ENCODE results near the gene PTCH2. TPM values are rescaled to one million over a fixed set of nuclear protein-coding genes. Genes with fewer than 3 reads are reported as not detected.
"Not testable (repeated sequence)": the region's sequence is repeated elsewhere in the genome, so short reads cannot be mapped to it uniquely, and the experiment has no call there.

The PTCH2 gene
- total RNA-seq, 6 experiments from 2014 or later: 0.37 to 0.81 (median 0.61) TPM

- Mint-ChIP-seq H3K4me1 (ENCODE audit: low read depth) (peaks cover 10% of the 10 kb centered on the region; the same call in 1 of the 2 replicates), H3K27ac (no peak overlapping the region), H3K36me3 (ENCODE audit: low read depth) (no peaks in the 10 kb centered on the region; the same call in 1 of the 2 replicates), H3K27me3 (ENCODE audit: insufficient read depth) (peaks cover 2% of the 10 kb centered on the region), H3K4me3 (no peak overlapping the region), H3K9me3 (no peaks in the 10 kb centered on the region)
- no peak for TF ChIP-seq CTCF (IDR thresholded peaks at IDR 0.05)
- DNase-seq: no peak
Observed at GRCh38 chr1:44839576-44839975, 3.5 kb downstream of the PTCH2 start.

- DNase-seq; H3K27me3 Mint-ChIP-seq (ENCODE audit: insufficient read depth); H3K4me1 Mint-ChIP-seq (ENCODE audit: low read depth); H3K27ac Mint-ChIP-seq; H3K4me3 Mint-ChIP-seq; H3K9me3 Mint-ChIP-seq; H3K36me3 Mint-ChIP-seq (ENCODE audit: low read depth): not testable (repeated sequence)
Observed at GRCh38 chr1:44838294-44838693, 4.8 kb downstream of the PTCH2 start.

- Mint-ChIP-seq H3K36me3 (ENCODE audit: low read depth) (no peaks in the 10 kb centered on the region), H3K27ac (no peak overlapping the region)
Observed at GRCh38 chr1:44835738-44836675, 7.0 kb downstream of the PTCH2 start.

GRCh38 chr1:44834328-44834727 lies 8.7 kb downstream of the PTCH2 start:
- Mint-ChIP-seq H3K4me3 (no peak overlapping the region), H3K36me3 (ENCODE audit: low read depth) (no peaks in the 10 kb centered on the region)

More at GRCh38 chr1:44835738-44836675, 7.0 kb downstream of the PTCH2 start:
- peak; percentile 73 for DNase-seq
- H3K4me3 Mint-ChIP-seq: peak overlapping the region; percentile 23; the same call in 1 of the 2 replicates
- peaks cover 2% of the 10 kb centered on the region for H3K27me3 Mint-ChIP-seq (ENCODE audit: insufficient read depth)
- TF ChIP-seq CTCF (IDR thresholded peaks at IDR 0.05): peak; percentile 95
- H3K4me1 Mint-ChIP-seq (ENCODE audit: low read depth): 0 out of 2 replicates have a peak, but pooled peaks cover 6% of the 10 kb centered on the region
- no peaks in the 10 kb centered on the region for H3K9me3 Mint-ChIP-seq

GRCh38 chr1:44832056-44832705 lies 10.9 kb downstream of the PTCH2 start:
- TF ChIP-seq CTCF (IDR thresholded peaks at IDR 0.05): no peak
- DNase-seq: no peak
- H3K27me3 Mint-ChIP-seq (ENCODE audit: insufficient read depth): peaks cover 2% of the 10 kb centered on the region
- H3K4me1 Mint-ChIP-seq (ENCODE audit: low read depth): 0 out of 2 replicates have a peak, but pooled peaks cover 6% of the 10 kb centered on the region
- no peak overlapping the region for H3K27ac Mint-ChIP-seq
- peaks cover 5% of the 10 kb centered on the region; the same call in 1 of the 2 replicates for H3K9me3 Mint-ChIP-seq
- H3K4me3 Mint-ChIP-seq: no peak overlapping the region
- no peaks in the 10 kb centered on the region for H3K36me3 Mint-ChIP-seq (ENCODE audit: low read depth)

More at GRCh38 chr1:44834328-44834727, 8.7 kb downstream of the PTCH2 start:
- no peak for TF ChIP-seq CTCF (IDR thresholded peaks at IDR 0.05)
- Mint-ChIP-seq H3K4me1 (ENCODE audit: low read depth) (0 out of 2 replicates have a peak, but pooled peaks cover 6% of the 10 kb centered on the region), H3K27ac (no peak overlapping the region), H3K9me3 (no peaks in the 10 kb centered on the region), H3K27me3 (ENCODE audit: insufficient read depth) (peaks cover 2% of the 10 kb centered on the region)
- DNase-seq: no peak
